ENCODE results near the gene CACNA1G. TPM values are rescaled to one million over a fixed set of nuclear protein-coding genes. Genes with fewer than 3 reads are reported as not detected.

CACNA1G gene
- total RNA-seq, 1 experiment from 2014 or later = 6.7 TPM

DNA sequence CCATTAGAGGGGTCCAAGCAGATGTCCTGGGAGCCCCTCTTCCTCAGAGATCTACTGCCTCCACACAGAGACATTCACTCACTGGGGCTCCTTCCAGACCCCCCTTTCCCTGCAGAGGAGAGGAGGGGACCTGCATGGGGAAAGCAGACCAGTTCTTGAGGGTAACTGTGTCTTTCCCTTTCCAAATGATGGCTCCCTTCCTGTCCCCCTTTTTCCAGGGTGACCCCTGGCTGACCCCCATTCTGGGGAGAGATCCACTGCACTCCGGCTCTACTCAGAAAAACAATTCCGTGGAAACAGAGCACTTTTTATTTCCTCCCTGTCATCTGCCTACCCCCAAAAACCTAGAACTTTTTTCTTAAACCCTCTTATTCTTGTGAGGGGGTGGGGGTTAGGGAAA, 6.4 kb downstream of the CACNA1G start:
- Mint-ChIP-seq H3K4me3 (no peak overlapping the region), H3K27ac (no peak overlapping the region), H3K9me3 (no peaks in the 10 kb centered on the region), H3K36me3 (no peaks in the 10 kb centered on the region), H3K27me3 (ENCODE audit: low read depth) (peaks cover 59% of the 10 kb centered on the region), H3K4me1 (peaks cover 47% of the 10 kb centered on the region)
- CTCF ChIA-PET = interaction anchor here (1.0 kb wide), 1 partner anchor 59 kb away, joined by 5 read pairs; no protein-coding TSS in a partner anchor
- TF ChIP-seq, protein P1, sequence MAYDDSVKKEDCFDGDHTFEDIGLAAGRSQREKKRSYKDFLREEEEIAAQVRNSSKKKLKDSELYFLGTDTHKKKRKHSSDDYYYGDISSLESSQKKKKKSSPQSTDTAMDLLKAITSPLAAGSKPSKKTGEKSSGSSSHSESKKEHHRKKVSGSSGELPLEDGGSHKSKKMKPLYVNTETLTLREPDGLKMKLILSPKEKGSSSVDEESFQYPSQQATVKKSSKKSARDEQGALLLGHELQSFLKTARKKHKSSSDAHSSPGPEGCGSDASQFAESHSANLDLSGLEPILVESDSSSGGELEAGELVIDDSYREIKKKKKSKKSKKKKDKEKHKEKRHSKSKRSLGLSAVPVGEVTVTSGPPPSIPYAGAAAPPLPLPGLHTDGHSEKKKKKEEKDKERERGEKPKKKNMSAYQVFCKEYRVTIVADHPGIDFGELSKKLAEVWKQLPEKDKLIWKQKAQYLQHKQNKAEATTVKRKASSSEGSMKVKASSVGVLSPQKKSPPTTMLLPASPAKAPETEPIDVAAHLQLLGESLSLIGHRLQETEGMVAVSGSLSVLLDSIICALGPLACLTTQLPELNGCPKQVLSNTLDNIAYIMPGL (CRISPR knock-in tag; IDR thresholded peaks at IDR 0.05) = no peak
- TF ChIP-seq, protein P2, sequence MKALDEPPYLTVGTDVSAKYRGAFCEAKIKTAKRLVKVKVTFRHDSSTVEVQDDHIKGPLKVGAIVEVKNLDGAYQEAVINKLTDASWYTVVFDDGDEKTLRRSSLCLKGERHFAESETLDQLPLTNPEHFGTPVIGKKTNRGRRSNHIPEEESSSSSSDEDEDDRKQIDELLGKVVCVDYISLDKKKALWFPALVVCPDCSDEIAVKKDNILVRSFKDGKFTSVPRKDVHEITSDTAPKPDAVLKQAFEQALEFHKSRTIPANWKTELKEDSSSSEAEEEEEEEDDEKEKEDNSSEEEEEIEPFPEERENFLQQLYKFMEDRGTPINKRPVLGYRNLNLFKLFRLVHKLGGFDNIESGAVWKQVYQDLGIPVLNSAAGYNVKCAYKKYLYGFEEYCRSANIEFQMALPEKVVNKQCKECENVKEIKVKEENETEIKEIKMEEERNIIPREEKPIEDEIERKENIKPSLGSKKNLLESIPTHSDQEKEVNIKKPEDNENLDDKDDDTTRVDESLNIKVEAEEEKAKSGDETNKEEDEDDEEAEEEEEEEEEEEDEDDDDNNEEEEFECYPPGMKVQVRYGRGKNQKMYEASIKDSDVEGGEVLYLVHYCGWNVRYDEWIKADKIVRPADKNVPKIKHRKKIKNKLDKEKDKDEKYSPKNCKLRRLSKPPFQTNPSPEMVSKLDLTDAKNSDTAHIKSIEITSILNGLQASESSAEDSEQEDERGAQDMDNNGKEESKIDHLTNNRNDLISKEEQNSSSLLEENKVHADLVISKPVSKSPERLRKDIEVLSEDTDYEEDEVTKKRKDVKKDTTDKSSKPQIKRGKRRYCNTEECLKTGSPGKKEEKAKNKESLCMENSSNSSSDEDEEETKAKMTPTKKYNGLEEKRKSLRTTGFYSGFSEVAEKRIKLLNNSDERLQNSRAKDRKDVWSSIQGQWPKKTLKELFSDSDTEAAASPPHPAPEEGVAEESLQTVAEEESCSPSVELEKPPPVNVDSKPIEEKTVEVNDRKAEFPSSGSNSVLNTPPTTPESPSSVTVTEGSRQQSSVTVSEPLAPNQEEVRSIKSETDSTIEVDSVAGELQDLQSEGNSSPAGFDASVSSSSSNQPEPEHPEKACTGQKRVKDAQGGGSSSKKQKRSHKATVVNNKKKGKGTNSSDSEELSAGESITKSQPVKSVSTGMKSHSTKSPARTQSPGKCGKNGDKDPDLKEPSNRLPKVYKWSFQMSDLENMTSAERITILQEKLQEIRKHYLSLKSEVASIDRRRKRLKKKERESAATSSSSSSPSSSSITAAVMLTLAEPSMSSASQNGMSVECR (CRISPR knock-in tag; IDR thresholded peaks at IDR 0.05; ENCODE audit: borderline replicate concordance) = no peak
- TF ChIP-seq CREM (CRISPR knock-in tag; IDR thresholded peaks at IDR 0.05) = no peak
- TF ChIP-seq ESRRA (CRISPR knock-in tag; IDR thresholded peaks at IDR 0.05; ENCODE audit: borderline replicate concordance) = no peak
- TF ChIP-seq ZNF396 (CRISPR knock-in tag; IDR thresholded peaks at IDR 0.05; ENCODE audit: borderline replicate concordance) = no peak
- TF ChIP-seq, protein P3, sequence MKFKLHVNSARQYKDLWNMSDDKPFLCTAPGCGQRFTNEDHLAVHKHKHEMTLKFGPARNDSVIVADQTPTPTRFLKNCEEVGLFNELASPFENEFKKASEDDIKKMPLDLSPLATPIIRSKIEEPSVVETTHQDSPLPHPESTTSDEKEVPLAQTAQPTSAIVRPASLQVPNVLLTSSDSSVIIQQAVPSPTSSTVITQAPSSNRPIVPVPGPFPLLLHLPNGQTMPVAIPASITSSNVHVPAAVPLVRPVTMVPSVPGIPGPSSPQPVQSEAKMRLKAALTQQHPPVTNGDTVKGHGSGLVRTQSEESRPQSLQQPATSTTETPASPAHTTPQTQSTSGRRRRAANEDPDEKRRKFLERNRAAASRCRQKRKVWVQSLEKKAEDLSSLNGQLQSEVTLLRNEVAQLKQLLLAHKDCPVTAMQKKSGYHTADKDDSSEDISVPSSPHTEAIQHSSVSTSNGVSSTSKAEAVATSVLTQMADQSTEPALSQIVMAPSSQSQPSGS (CRISPR knock-in tag; IDR thresholded peaks at IDR 0.05; ENCODE audit: borderline replicate concordance, low read depth) = no peak
- TF ChIP-seq OVOL2 (CRISPR knock-in tag; IDR thresholded peaks at IDR 0.05; ENCODE audit: borderline replicate concordance) = no peak
- TF ChIP-seq, protein P4, sequence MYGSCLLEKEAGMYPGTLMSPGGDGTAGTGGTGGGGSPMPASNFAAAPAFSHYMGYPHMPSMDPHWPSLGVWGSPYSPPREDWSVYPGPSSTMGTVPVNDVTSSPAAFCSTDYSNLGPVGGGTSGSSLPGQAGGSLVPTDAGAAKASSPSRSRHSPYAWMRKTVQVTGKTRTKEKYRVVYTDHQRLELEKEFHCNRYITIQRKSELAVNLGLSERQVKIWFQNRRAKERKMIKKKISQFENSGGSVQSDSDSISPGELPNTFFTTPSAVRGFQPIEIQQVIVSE (CRISPR knock-in tag; IDR thresholded peaks at IDR 0.05; ENCODE audit: borderline replicate concordance) = no peak
- TF ChIP-seq CBFB (CRISPR knock-in tag; IDR thresholded peaks at IDR 0.05; ENCODE audit: low read depth) = no peak
- no peak for TF ChIP-seq ZNF219 (CRISPR knock-in tag; IDR thresholded peaks at IDR 0.05; ENCODE audit: borderline replicate concordance)
- TF ChIP-seq, protein P5, sequence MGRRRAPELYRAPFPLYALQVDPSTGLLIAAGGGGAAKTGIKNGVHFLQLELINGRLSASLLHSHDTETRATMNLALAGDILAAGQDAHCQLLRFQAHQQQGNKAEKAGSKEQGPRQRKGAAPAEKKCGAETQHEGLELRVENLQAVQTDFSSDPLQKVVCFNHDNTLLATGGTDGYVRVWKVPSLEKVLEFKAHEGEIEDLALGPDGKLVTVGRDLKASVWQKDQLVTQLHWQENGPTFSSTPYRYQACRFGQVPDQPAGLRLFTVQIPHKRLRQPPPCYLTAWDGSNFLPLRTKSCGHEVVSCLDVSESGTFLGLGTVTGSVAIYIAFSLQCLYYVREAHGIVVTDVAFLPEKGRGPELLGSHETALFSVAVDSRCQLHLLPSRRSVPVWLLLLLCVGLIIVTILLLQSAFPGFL (CRISPR knock-in tag; IDR thresholded peaks at IDR 0.05; ENCODE audit: borderline replicate concordance) = no peak
- no peak for TF ChIP-seq NR3C1 (CRISPR knock-in tag; conservative IDR thresholded peaks at IDR 0.05; ENCODE audit: low read depth)
- no peak for TF ChIP-seq ZNF416 (CRISPR knock-in tag; IDR thresholded peaks at IDR 0.05)
- no peak for TF ChIP-seq PRRX2 (CRISPR knock-in tag; IDR thresholded peaks at IDR 0.05)
- TF ChIP-seq ZBTB21 (CRISPR knock-in tag; IDR thresholded peaks at IDR 0.05; ENCODE audit: borderline replicate concordance) = no peak
- POLR2A ChIA-PET = no interaction called here
- ATAC-seq = no peak
- DNase-seq (ENCODE audit: low spot score) = no peak

DNA sequence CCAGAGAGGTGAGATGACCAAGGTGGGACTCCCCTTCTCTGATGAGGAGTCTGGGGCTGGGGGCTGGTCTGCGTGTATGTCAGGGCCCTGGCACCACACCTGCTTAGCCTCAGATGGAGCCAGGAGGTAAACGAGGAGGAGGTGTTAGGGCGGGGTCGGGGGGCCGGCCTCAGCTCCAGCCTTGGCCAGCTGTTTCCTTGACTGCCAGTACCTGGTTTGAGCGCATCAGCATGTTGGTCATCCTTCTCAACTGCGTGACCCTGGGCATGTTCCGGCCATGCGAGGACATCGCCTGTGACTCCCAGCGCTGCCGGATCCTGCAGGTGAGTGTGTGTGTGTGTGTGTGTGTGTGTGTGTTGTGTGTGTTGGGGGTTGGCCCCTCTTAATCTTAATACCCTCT, 8.1 kb downstream of the CACNA1G start:
- DNase-seq (ENCODE audit: low spot score) (no peak), ATAC-seq (no peak)
- H3K27ac Mint-ChIP-seq = no peak overlapping the region
- POLR2A ChIA-PET = no interaction called here
- TF ChIP-seq ZBTB21 (CRISPR knock-in tag; IDR thresholded peaks at IDR 0.05; ENCODE audit: borderline replicate concordance) = no peak
- peaks cover 36% of the 10 kb centered on the region for H3K4me1 Mint-ChIP-seq
- H3K36me3 Mint-ChIP-seq = no peaks in the 10 kb centered on the region
- H3K9me3 Mint-ChIP-seq = no peaks in the 10 kb centered on the region
- peaks cover 41% of the 10 kb centered on the region for H3K27me3 Mint-ChIP-seq (ENCODE audit: low read depth)
- CTCF ChIA-PET = interaction anchor here (0.5 kb wide), 1 partner anchor 94 kb away, joined by 3 read pairs; no protein-coding TSS in a partner anchor
- H3K4me3 Mint-ChIP-seq = no peak overlapping the region
